Occipital lobe (tissue), 2 donors: ENCODE data around the gene OXA1L. TPM values are rescaled to one million over a fixed set of nuclear protein-coding genes. Genes with fewer than 3 reads are reported as not detected.
"Not testable (repeated sequence)": the region's sequence is repeated elsewhere in the genome, so short reads cannot be mapped to it uniquely, and the experiment has no call there.

Experiments used
- DNase-seq: peaks from one replicate; lab custom pipeline; 2025; lab: John Stamatoyannopoulos, UW
- total RNA-seq: library from RNA; depleted of rRNA; stranded (reverse); fragments of >200 nt; gene quantifications from one replicate; pipeline ENCODE4 v1.2.3, GENCODE V29; 2014

Gene OXA1L
- total RNA-seq, 1 donor from 2014 or later: 33.5 TPM

GRCh38 chr14:22798528-22798927 lies 32.0 kb downstream of the OXA1L start:
- DNase-seq: no peak

GRCh38 chr14:22800346-22800745 lies 33.9 kb downstream of the OXA1L start:
- DNase-seq: no peak

- no peak for DNase-seq
Observed at GRCh38 chr14:22801716-22802115, 35.2 kb downstream of the OXA1L start.

- no peak for DNase-seq
Observed at GRCh38 chr14:22802860-22803686, 36.6 kb downstream of the OXA1L start.

- no peak for DNase-seq
Observed at GRCh38 chr14:22803687-22803974, 37.1 kb downstream of the OXA1L start.

- not testable (repeated sequence) for DNase-seq
Observed at GRCh38 chr14:22805235-22805634, 38.7 kb downstream of the OXA1L start.

GRCh38 chr14:22807432-22808087 lies 41.1 kb downstream of the OXA1L start:
- no peak for DNase-seq

- no peak for DNase-seq
Observed at GRCh38 chr14:22808388-22809209, 42.1 kb downstream of the OXA1L start.

- no peak for DNase-seq
Observed at GRCh38 chr14:22811722-22812121, 45.2 kb downstream of the OXA1L start.

- no peak for DNase-seq
Observed at GRCh38 chr14:22812744-22813143, 46.3 kb downstream of the OXA1L start.

- DNase-seq: no peak
Observed at GRCh38 chr14:22813145-22813544, 46.7 kb downstream of the OXA1L start.

- no peak for DNase-seq
Observed at GRCh38 chr14:22814373-22814772, 47.9 kb downstream of the OXA1L start.

- DNase-seq: no peak
Observed at GRCh38 chr14:22814941-22815713, 48.6 kb downstream of the OXA1L start, which contains the start of gene SLC7A7. Gene SLC7A7, minus strand, starts transcription at chr14:22815435. Its CDS starts 2,037 bp downstream, at chr14:22813398.

- DNase-seq: no peak
Observed at GRCh38 chr14:22819151-22819988, 52.9 kb downstream of the OXA1L start.

- no peak for DNase-seq
Observed at GRCh38 chr14:22820731-22821130, 54.2 kb downstream of the OXA1L start.

GRCh38 chr14:22821193-22822015 lies 54.9 kb downstream of the OXA1L start:
- no peak for DNase-seq

GRCh38 chr14:22822016-22822570 lies 55.6 kb downstream of the OXA1L start:
- no peak for DNase-seq
